ENCODE data around the gene DEPDC4.

DEPDC4 gene

DNA sequence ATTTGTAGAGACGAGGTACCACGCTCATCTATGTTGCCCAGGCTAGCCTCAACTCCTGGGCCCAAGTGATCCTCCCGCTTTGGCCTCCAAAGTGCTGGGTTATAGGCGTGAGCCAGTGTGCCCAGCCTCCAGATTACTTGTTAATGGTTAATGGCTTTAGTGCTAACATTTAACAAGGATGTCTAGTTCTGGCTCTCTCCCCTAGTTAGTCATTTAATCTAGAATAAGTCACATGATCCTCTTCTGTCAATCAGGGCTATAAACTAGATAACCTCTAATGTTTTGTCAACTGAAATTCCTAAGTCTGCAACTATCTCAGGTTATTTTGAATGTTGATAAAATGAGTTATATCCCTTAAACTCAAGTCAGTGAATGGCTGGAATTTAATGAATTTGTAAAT is 50.5 kb downstream of the DEPDC4 start:
- no peak overlapping the region for H3K4me3 ChIP-seq (ENCODE audit: low read length)
- peaks cover 31% of the 10 kb centered on the region for H3K36me3 ChIP-seq (replicated peaks; ENCODE audit: low read depth, low read length)
- no peaks in the 10 kb centered on the region for H3K27me3 ChIP-seq (ENCODE audit: low read depth, low read length)
- H3K9ac ChIP-seq (ENCODE audit: low read length), result no peak overlapping the region
- H3K4me1 ChIP-seq (ENCODE audit: low read length), result peaks cover 6% of the 10 kb centered on the region; the same call in 1 of the 2 replicates
- TF ChIP-seq EZH2phosphoT487 (IDR thresholded peaks at IDR 0.05; ENCODE audit: low read depth), result no peak
- TF ChIP-seq CTCF (IDR thresholded peaks at IDR 0.05; ENCODE audit: low read depth, low read length), result no peak
- H2AFZ ChIP-seq (ENCODE audit: low read depth, low read length), result no peak overlapping the region
- no peak overlapping the region for H3K4me2 ChIP-seq (ENCODE audit: low read length)
- no peaks in the 10 kb centered on the region for H4K20me1 ChIP-seq (ENCODE audit: insufficient read depth, low read length)
- H3K9me3 ChIP-seq (ENCODE audit: insufficient read depth, low read length), result no peaks in the 10 kb centered on the region
- H3K79me2 ChIP-seq (ENCODE audit: low read length), result no peaks in the 10 kb centered on the region
- H3K27ac ChIP-seq (ENCODE audit: low read length), result no peak overlapping the region

- TF ChIP-seq CTCF (IDR thresholded peaks at IDR 0.05; ENCODE audit: low read depth, low read length), result no peak
- no peak for TF ChIP-seq EZH2phosphoT487 (IDR thresholded peaks at IDR 0.05; ENCODE audit: low read depth)
- no peaks in the 10 kb centered on the region for H3K27me3 ChIP-seq (ENCODE audit: low read depth, low read length)
- peaks cover 30% of the 10 kb centered on the region for H3K36me3 ChIP-seq (replicated peaks; ENCODE audit: low read depth, low read length)
- no peaks in the 10 kb centered on the region for H3K9me3 ChIP-seq (ENCODE audit: insufficient read depth, low read length)
- H3K4me2 ChIP-seq (ENCODE audit: low read length), result no peak overlapping the region
- H3K4me1 ChIP-seq (ENCODE audit: low read length), result peaks cover 6% of the 10 kb centered on the region; the same call in 1 of the 2 replicates
- H3K4me3 ChIP-seq (ENCODE audit: low read length), result no peak overlapping the region
- no peak overlapping the region for H2AFZ ChIP-seq (ENCODE audit: low read depth, low read length)
- no peaks in the 10 kb centered on the region for H3K79me2 ChIP-seq (ENCODE audit: low read length)
- no peak overlapping the region for H3K9ac ChIP-seq (ENCODE audit: low read length)
- no peak overlapping the region for H3K27ac ChIP-seq (ENCODE audit: low read length)
- H4K20me1 ChIP-seq (ENCODE audit: insufficient read depth, low read length), result no peaks in the 10 kb centered on the region
Observed at GRCh38 chr12:100215209-100215608, 51.7 kb downstream of the DEPDC4 start.

DNA sequence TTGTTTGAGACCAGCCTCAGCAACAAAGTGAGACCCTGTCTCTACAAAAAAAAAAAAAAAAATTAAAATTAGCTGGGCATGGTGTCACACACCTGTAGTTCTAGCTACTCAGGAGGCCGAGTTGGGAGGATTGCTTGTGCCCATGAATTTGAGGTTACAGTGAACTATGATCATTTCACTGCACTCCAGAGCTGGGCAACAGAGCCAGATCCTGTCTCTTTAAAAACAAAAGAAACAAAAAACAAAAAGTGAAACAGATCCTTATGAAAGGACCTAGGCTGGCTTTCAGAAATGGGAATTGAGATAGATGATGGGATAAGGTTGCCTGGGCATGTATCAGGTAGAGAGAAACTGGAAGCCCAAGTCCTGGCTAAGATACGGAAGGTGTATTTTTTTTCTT is 52.4 kb downstream of the DEPDC4 start:
- Histone ChIP-seq H3K79me2 (ENCODE audit: low read length) (no peaks in the 10 kb centered on the region), H3K27me3 (ENCODE audit: low read depth, low read length) (no peaks in the 10 kb centered on the region), H3K9ac (ENCODE audit: low read length) (no peak overlapping the region), H3K4me1 (ENCODE audit: low read length) (peaks cover 6% of the 10 kb centered on the region; the same call in 1 of the 2 replicates), H4K20me1 (ENCODE audit: insufficient read depth, low read length) (no peaks in the 10 kb centered on the region), H3K4me2 (ENCODE audit: low read length) (no peak overlapping the region), H3K9me3 (ENCODE audit: insufficient read depth, low read length) (no peaks in the 10 kb centered on the region), H3K27ac (ENCODE audit: low read length) (no peak overlapping the region), H3K4me3 (ENCODE audit: low read length) (no peak overlapping the region), H3K36me3 (replicated peaks; ENCODE audit: low read depth, low read length) (peaks cover 25% of the 10 kb centered on the region), H2AFZ (ENCODE audit: low read depth, low read length) (no peak overlapping the region)
- TF ChIP-seq EZH2phosphoT487 (IDR thresholded peaks at IDR 0.05; ENCODE audit: low read depth), result no peak
- no peak for TF ChIP-seq CTCF (IDR thresholded peaks at IDR 0.05; ENCODE audit: low read depth, low read length)

DNA sequence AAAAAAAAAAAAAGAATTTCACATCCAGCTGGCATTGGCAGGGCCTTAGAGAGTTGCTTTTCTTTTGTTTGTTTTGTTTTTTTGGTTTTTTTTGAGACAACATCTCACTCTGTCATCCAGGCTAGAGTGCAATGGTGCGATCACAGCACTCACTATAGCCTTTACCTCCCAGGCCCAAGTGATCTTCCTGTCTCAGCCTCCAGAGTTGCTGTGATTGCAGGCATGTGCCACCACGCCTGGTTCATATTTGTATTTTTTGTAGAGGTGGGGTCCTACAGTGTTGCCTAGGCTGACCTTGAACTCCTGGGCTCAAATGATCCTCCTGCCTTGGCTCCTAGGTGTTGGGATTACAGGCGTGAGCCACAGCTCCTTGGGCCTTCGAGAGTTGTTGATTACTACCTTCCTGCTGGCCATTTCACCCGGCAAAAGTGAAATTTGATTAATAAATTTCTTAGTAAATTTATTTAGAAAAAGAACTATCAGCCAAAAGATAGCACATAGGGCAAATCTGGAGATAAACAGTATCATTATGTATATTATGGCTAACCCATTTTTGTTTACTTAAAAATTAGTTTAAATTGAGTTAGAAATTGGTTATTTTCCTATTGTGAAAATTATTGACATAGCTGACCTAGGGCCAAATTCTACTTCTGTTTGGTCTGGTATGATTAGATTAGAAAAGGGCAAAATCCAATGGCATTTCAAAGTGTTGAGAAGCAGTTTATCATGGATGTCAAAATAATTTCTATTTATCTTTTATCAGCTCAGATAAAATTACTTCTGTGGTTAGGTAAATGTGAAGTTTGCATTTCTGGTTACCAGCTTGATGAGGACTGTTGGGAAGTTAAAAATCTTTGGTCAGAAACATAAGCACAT is 53.6 kb downstream of the DEPDC4 start:
- Histone ChIP-seq H4K20me1 (ENCODE audit: insufficient read depth, low read length) (no peaks in the 10 kb centered on the region), H3K4me1 (ENCODE audit: low read length) (peaks cover 6% of the 10 kb centered on the region; the same call in 1 of the 2 replicates), H3K4me2 (ENCODE audit: low read length) (no peak overlapping the region), H3K4me3 (ENCODE audit: low read length) (no peak overlapping the region), H3K9ac (ENCODE audit: low read length) (no peak overlapping the region), H3K36me3 (replicated peaks; ENCODE audit: low read depth, low read length) (peaks cover 20% of the 10 kb centered on the region), H3K27ac (ENCODE audit: low read length) (no peak overlapping the region), H3K27me3 (ENCODE audit: low read depth, low read length) (no peaks in the 10 kb centered on the region), H3K9me3 (ENCODE audit: insufficient read depth, low read length) (no peaks in the 10 kb centered on the region), H3K79me2 (ENCODE audit: low read length) (no peaks in the 10 kb centered on the region), H2AFZ (ENCODE audit: low read depth, low read length) (no peak overlapping the region)
- TF ChIP-seq EZH2phosphoT487 (IDR thresholded peaks at IDR 0.05; ENCODE audit: low read depth) (no peak), CTCF (IDR thresholded peaks at IDR 0.05; ENCODE audit: low read depth, low read length) (no peak)

Measured in OCI-LY3 (cell line).